ENCODE data around the gene MMRN2. TPM values are rescaled to one million over a fixed set of nuclear protein-coding genes. Genes with fewer than 3 reads are reported as not detected.
A peak's percentile ranks its signal among the peaks of the same experiment; 100 is the strongest.

MMRN2 gene
- total RNA-seq, 1 experiment from 2014 or later, result 2.4 TPM

DNA sequence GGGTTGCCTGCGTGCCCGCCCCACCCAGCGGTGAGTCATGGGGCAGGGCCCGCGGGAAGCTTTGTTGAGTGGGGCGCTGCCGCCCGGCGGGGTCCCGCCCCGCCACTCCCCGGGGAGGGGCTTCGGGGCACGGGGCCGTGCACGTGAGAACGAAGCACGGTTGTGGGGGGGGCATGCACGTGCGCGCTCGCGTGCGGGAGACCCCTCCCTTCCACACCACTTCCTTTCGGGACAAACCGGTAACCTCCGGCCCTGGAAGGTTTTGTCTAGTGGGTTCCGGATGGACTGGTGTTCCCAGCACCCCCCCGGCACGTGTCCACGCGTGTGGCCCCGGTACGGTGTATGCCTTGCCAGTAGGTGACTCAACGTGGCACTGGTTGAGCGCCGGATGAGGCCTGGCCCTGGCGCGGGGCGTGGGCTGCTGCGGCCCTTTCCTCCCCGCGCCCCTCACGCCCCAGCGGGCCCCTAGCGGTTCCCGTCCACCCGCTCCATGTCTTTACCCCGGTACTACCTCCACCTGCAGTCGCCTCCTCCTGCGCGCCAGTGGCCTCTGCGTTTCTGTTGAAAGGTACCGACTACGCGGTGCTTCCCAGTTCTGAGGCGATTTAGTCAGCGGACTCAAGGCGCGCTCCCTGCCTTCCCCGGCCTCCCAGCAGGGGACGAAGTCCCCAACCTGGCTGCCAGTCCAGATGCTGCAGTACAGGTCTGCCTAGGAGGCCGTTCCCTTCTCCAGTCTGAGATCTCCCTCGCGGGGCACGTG is 14.0 kb upstream of the MMRN2 start (continued):
- TF ChIP-seq SMAD4 (CRISPR knock-in tag; IDR thresholded peaks at IDR 0.05) (peak; percentile 40; the same call in 1 of the 2 replicates), TP53 (CRISPR knock-in tag; IDR thresholded peaks at IDR 0.05) (peak; percentile 35; the same call in 1 of the 2 replicates), SOX15 (CRISPR knock-in tag; IDR thresholded peaks at IDR 0.05) (no peak), FOXJ3 (CRISPR knock-in tag; IDR thresholded peaks at IDR 0.05; ENCODE audit: borderline replicate concordance) (no peak), OVOL2 (CRISPR knock-in tag; IDR thresholded peaks at IDR 0.05; ENCODE audit: borderline replicate concordance) (no peak), EMX1 (CRISPR knock-in tag; IDR thresholded peaks at IDR 0.05) (no peak), TEAD1 (CRISPR knock-in tag; IDR thresholded peaks at IDR 0.05) (no peak), ZNF423 (CRISPR knock-in tag; IDR thresholded peaks at IDR 0.05) (no peak), JAZF1 (CRISPR knock-in tag; IDR thresholded peaks at IDR 0.05) (no peak), FOXP1 (CRISPR knock-in tag; IDR thresholded peaks at IDR 0.05; ENCODE audit: borderline replicate concordance) (no peak; the same call in 1 of the 2 replicates), ELF4 (CRISPR knock-in tag; IDR thresholded peaks at IDR 0.05; ENCODE audit: low read depth) (no peak), ZNF138 (CRISPR knock-in tag; conservative IDR thresholded peaks at IDR 0.05) (no peak), ZNF396 (CRISPR knock-in tag; IDR thresholded peaks at IDR 0.05; ENCODE audit: borderline replicate concordance) (no peak), ZNF232 (CRISPR knock-in tag; IDR thresholded peaks at IDR 0.05) (no peak; the same call in 1 of the 2 replicates), CREM (CRISPR knock-in tag; IDR thresholded peaks at IDR 0.05) (no peak), KAT7 (CRISPR knock-in tag; IDR thresholded peaks at IDR 0.05; ENCODE audit: borderline replicate concordance) (no peak), FOXK1 (CRISPR knock-in tag; IDR thresholded peaks at IDR 0.05) (peak; percentile 50; the same call in 1 of the 2 replicates), NR1H2 (CRISPR knock-in tag; IDR thresholded peaks at IDR 0.05) (no peak), NR2C2 (CRISPR knock-in tag; IDR thresholded peaks at IDR 0.05) (no peak)
- TF ChIP-seq, protein P1, sequence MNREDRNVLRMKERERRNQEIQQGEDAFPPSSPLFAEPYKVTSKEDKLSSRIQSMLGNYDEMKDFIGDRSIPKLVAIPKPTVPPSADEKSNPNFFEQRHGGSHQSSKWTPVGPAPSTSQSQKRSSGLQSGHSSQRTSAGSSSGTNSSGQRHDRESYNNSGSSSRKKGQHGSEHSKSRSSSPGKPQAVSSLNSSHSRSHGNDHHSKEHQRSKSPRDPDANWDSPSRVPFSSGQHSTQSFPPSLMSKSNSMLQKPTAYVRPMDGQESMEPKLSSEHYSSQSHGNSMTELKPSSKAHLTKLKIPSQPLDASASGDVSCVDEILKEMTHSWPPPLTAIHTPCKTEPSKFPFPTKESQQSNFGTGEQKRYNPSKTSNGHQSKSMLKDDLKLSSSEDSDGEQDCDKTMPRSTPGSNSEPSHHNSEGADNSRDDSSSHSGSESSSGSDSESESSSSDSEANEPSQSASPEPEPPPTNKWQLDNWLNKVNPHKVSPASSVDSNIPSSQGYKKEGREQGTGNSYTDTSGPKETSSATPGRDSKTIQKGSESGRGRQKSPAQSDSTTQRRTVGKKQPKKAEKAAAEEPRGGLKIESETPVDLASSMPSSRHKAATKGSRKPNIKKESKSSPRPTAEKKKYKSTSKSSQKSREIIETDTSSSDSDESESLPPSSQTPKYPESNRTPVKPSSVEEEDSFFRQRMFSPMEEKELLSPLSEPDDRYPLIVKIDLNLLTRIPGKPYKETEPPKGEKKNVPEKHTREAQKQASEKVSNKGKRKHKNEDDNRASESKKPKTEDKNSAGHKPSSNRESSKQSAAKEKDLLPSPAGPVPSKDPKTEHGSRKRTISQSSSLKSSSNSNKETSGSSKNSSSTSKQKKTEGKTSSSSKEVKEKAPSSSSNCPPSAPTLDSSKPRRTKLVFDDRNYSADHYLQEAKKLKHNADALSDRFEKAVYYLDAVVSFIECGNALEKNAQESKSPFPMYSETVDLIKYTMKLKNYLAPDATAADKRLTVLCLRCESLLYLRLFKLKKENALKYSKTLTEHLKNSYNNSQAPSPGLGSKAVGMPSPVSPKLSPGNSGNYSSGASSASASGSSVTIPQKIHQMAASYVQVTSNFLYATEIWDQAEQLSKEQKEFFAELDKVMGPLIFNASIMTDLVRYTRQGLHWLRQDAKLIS (CRISPR knock-in tag; IDR thresholded peaks at IDR 0.05; ENCODE audit: borderline replicate concordance), result no peak
- TF ChIP-seq, protein P2, sequence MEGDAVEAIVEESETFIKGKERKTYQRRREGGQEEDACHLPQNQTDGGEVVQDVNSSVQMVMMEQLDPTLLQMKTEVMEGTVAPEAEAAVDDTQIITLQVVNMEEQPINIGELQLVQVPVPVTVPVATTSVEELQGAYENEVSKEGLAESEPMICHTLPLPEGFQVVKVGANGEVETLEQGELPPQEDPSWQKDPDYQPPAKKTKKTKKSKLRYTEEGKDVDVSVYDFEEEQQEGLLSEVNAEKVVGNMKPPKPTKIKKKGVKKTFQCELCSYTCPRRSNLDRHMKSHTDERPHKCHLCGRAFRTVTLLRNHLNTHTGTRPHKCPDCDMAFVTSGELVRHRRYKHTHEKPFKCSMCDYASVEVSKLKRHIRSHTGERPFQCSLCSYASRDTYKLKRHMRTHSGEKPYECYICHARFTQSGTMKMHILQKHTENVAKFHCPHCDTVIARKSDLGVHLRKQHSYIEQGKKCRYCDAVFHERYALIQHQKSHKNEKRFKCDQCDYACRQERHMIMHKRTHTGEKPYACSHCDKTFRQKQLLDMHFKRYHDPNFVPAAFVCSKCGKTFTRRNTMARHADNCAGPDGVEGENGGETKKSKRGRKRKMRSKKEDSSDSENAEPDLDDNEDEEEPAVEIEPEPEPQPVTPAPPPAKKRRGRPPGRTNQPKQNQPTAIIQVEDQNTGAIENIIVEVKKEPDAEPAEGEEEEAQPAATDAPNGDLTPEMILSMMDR (IDR thresholded peaks at IDR 0.05), result no peak
- TF ChIP-seq, protein P3, sequence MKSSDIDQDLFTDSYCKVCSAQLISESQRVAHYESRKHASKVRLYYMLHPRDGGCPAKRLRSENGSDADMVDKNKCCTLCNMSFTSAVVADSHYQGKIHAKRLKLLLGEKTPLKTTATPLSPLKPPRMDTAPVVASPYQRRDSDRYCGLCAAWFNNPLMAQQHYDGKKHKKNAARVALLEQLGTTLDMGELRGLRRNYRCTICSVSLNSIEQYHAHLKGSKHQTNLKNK (CRISPR knock-in tag; IDR thresholded peaks at IDR 0.05), result no peak
- TF ChIP-seq, protein P4, sequence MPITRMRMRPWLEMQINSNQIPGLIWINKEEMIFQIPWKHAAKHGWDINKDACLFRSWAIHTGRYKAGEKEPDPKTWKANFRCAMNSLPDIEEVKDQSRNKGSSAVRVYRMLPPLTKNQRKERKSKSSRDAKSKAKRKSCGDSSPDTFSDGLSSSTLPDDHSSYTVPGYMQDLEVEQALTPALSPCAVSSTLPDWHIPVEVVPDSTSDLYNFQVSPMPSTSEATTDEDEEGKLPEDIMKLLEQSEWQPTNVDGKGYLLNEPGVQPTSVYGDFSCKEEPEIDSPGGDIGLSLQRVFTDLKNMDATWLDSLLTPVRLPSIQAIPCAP (CRISPR knock-in tag; IDR thresholded peaks at IDR 0.05), result no peak
- TF ChIP-seq, protein P5, sequence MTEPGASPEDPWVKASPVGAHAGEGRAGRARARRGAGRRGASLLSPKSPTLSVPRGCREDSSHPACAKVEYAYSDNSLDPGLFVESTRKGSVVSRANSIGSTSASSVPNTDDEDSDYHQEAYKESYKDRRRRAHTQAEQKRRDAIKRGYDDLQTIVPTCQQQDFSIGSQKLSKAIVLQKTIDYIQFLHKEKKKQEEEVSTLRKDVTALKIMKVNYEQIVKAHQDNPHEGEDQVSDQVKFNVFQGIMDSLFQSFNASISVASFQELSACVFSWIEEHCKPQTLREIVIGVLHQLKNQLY (CRISPR knock-in tag; IDR thresholded peaks at IDR 0.05), result no peak
- TF ChIP-seq, protein P6, sequence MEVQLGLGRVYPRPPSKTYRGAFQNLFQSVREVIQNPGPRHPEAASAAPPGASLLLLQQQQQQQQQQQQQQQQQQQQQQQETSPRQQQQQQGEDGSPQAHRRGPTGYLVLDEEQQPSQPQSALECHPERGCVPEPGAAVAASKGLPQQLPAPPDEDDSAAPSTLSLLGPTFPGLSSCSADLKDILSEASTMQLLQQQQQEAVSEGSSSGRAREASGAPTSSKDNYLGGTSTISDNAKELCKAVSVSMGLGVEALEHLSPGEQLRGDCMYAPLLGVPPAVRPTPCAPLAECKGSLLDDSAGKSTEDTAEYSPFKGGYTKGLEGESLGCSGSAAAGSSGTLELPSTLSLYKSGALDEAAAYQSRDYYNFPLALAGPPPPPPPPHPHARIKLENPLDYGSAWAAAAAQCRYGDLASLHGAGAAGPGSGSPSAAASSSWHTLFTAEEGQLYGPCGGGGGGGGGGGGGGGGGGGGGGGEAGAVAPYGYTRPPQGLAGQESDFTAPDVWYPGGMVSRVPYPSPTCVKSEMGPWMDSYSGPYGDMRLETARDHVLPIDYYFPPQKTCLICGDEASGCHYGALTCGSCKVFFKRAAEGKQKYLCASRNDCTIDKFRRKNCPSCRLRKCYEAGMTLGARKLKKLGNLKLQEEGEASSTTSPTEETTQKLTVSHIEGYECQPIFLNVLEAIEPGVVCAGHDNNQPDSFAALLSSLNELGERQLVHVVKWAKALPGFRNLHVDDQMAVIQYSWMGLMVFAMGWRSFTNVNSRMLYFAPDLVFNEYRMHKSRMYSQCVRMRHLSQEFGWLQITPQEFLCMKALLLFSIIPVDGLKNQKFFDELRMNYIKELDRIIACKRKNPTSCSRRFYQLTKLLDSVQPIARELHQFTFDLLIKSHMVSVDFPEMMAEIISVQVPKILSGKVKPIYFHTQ (CRISPR knock-in tag; IDR thresholded peaks at IDR 0.05), result no peak
- TF ChIP-seq, protein P7, sequence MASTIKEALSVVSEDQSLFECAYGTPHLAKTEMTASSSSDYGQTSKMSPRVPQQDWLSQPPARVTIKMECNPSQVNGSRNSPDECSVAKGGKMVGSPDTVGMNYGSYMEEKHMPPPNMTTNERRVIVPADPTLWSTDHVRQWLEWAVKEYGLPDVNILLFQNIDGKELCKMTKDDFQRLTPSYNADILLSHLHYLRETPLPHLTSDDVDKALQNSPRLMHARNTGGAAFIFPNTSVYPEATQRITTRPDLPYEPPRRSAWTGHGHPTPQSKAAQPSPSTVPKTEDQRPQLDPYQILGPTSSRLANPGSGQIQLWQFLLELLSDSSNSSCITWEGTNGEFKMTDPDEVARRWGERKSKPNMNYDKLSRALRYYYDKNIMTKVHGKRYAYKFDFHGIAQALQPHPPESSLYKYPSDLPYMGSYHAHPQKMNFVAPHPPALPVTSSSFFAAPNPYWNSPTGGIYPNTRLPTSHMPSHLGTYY (CRISPR knock-in tag; IDR thresholded peaks at IDR 0.05), result no peak
- TF ChIP-seq, protein P8, sequence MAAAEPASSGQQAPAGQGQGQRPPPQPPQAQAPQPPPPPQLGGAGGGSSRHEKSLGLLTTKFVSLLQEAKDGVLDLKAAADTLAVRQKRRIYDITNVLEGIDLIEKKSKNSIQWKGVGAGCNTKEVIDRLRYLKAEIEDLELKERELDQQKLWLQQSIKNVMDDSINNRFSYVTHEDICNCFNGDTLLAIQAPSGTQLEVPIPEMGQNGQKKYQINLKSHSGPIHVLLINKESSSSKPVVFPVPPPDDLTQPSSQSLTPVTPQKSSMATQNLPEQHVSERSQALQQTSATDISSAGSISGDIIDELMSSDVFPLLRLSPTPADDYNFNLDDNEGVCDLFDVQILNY (CRISPR knock-in tag; IDR thresholded peaks at IDR 0.05), result no peak; the same call in none of the 2 replicates
